Ishikawa (cell line): ENCODE results near the gene STK26.

Experiments
- CEBPB ChIP-seq: IDR thresholded peaks from 2 replicates; pipeline ENCODE4 v1.6.1; 2012
- EP300 ChIP-seq: IDR thresholded peaks from 2 replicates; pipeline ENCODE4 v1.6.1; 2012; ENCODE audit warnings: borderline replicate concordance
- FOXM1 ChIP-seq: IDR thresholded peaks from 2 replicates; pipeline ENCODE4 v1.6.1; 2012; ENCODE audit warnings: low read depth, borderline replicate concordance
- MAX ChIP-seq: IDR thresholded peaks from 2 replicates; pipeline ENCODE4 v1.6.1; 2012
- REST ChIP-seq: IDR thresholded peaks from 2 replicates; pipeline ENCODE4 v1.6.1; 2012; ENCODE audit warnings: low read depth, mild to moderate bottlenecking
- TCF12 ChIP-seq: IDR thresholded peaks from 2 replicates; pipeline ENCODE4 v1.6.1; 2012; ENCODE audit warnings: low read depth
- TEAD4 ChIP-seq: IDR thresholded peaks from 2 replicates; pipeline ENCODE4 v1.6.1; 2012
- USF1 ChIP-seq: IDR thresholded peaks from 2 replicates; pipeline ENCODE4 v1.6.1; 2012
- ZBTB7A ChIP-seq: IDR thresholded peaks from 2 replicates; pipeline ENCODE4 v1.6.1; 2012; ENCODE audit warnings: low read depth

STK26 gene

GRCh38 chrX:132120913-132121312, 97.8 kb downstream of the STK26 start:
- TF ChIP-seq TEAD4, result no peak
- TF ChIP-seq REST, result no peak
- no peak for TF ChIP-seq EP300
- no peak for TF ChIP-seq ZBTB7A
- no peak for TF ChIP-seq USF1
- TF ChIP-seq CEBPB, result no peak
- no peak for TF ChIP-seq FOXM1
- TF ChIP-seq TCF12, result no peak
- TF ChIP-seq MAX, result no peak
